ENCODE data around the gene DCAKD. TPM values are rescaled to one million over a fixed set of nuclear protein-coding genes. Genes with fewer than 3 reads are reported as not detected.

Gene DCAKD
- total and polyA plus RNA-seq, 2 of the 8 experiments (the other 6 are each of a cell fraction or from before 2014, with no cell fraction given), result 35.6 to 52.9 TPM

- H3K79me2 ChIP-seq (ENCODE audit: control insufficient read depth in 1 of 2, insufficient read depth in 2 of 2, low read length in 2 of 2), result no peaks in the 10 kb centered on the region
- no peak for DNase-seq (ENCODE audit: low read depth in 1 of 2, low spot score in 2 of 2)
- H3K36me3 ChIP-seq (ENCODE audit: control insufficient read depth in 2 of 4, insufficient read depth in 4 of 4, low read length in 3 of 4), result peaks cover 0 to under 1% (median 0%) of the 10 kb centered on the region in 4 experiments; a peak in 2 of 8 replicates
- H2BK120ac ChIP-seq (replicated peaks; ENCODE audit: low read depth, low read length), result no peak overlapping the region
- H3K27ac ChIP-seq (ENCODE audit: low read depth, low read length), result no peak overlapping the region
- H4K8ac ChIP-seq (ENCODE audit: extremely low read depth, insufficient read depth, low read length), result peak overlapping the region; percentile 76
- no peak overlapping the region for H3K4ac ChIP-seq (replicated peaks; ENCODE audit: insufficient read length, low read depth, low read length)
- H2BK15ac ChIP-seq (ENCODE audit: low read length), result no peak overlapping the region
- peaks cover 0 to 4% of the 10 kb centered on the region in 2 experiments for H4K20me1 ChIP-seq (replicated peaks in 1 of 2; ENCODE audit: control insufficient read depth in 1 of 2, insufficient read depth in 2 of 2, low read length in 2 of 2)
- no peak overlapping the region for H2AFZ ChIP-seq (ENCODE audit: low read length)
- 5% methylated on average over 61 of the region's 82 CpGs; no CpG with 5 or more reads in 1 of the 2 experiments for WGBS, 2 experiments (ENCODE audit: extremely low coverage in 1 of 2, insufficient coverage in 1 of 2, insufficient read length in 1 of 2, insufficient replicate concordance in 2 of 2, low coverage in 1 of 2, low lambda C conversion rate in 2 of 2, missing lambda C conversion rate in 1 of 2)
- peak overlapping the region; percentile 43; the same call in 1 of the 2 replicates for H3K18ac ChIP-seq (ENCODE audit: extremely low read depth, low read length)
- H3K23ac ChIP-seq (ENCODE audit: insufficient read length), result no peak overlapping the region
- no peak overlapping the region for H4K5ac ChIP-seq (ENCODE audit: insufficient read length, low read depth, low read length)
- peaks cover 9 to 23% (median 14%) of the 10 kb centered on the region in 4 experiments for H3K4me1 ChIP-seq (replicated peaks in 1 of 4; ENCODE audit: control insufficient read depth in 3 of 4, insufficient read depth in 4 of 4, low read length in 3 of 4)
- peak overlapping the region; percentile 64 for H3K56ac ChIP-seq (replicated peaks; ENCODE audit: insufficient read length, low read depth, low read length)
- peaks cover 20 to 43% (median 40%) of the 10 kb centered on the region in 4 experiments for H3K27me3 ChIP-seq (replicated peaks in 1 of 4; ENCODE audit: control insufficient read depth in 3 of 4, extremely low read depth in 1 of 4, insufficient read depth in 3 of 4, low read length in 3 of 4)
- H3K4me3 ChIP-seq (ENCODE audit: extremely low read depth in 1 of 4, insufficient read depth in 2 of 4, low read depth in 3 of 4, low read length in 4 of 4), result peak overlapping the region; percentile 19 to 66 (median 34)
- H3K4me2 ChIP-seq (ENCODE audit: insufficient read depth in 1 of 2, low read depth in 2 of 2, low read length in 2 of 2), result peak overlapping the region; percentile 56 to 84
- peaks cover 3% of the 10 kb centered on the region; the same call in 1 of the 2 replicates for H3K23me2 ChIP-seq (ENCODE audit: low read depth, low read length)
- H2BK12ac ChIP-seq (ENCODE audit: low read depth, low read length), result 0 out of 2 replicates have a peak overlapping the region, but pooled peaks have one; percentile 71
- no peak overlapping the region for H2BK20ac ChIP-seq (ENCODE audit: low read length)
- H3K9me3 ChIP-seq (ENCODE audit: insufficient read depth in 2 of 2, low read depth in 1 of 2, low read length in 1 of 2), result no peaks in the 10 kb centered on the region
- ChIA-PET POLR2A (ENCODE audit: partially characterized antibody) (interaction anchor here (0.9 to 3.8 kb wide), 9 partner anchors 10 to 244 kb away, joined by 3 to 15 read pairs (median 9); partner anchors contain the start of genes C1QL1 and DCAKD), CTCF (ENCODE audit: partially characterized antibody) (interaction anchor here (0.6 to 16.2 kb wide), 22 partner anchors 9 to 240 kb away, joined by 3 to 243 read pairs (median 5); partner anchors contain the start of genes ACBD4, C1QL1, DCAKD and GFAP)
- no peak overlapping the region for H3K14ac ChIP-seq (ENCODE audit: insufficient read length)
- no peak overlapping the region for H4K91ac ChIP-seq (replicated peaks; ENCODE audit: insufficient read length, low read length)
- FAIRE-seq, result no peak
- no peak overlapping the region for H2AK5ac ChIP-seq (ENCODE audit: low read depth, low read length)
- H3K79me1 ChIP-seq (ENCODE audit: low read depth, low read length), result no peaks in the 10 kb centered on the region
- H3K9ac ChIP-seq (replicated peaks in 1 of 4; ENCODE audit: extremely low read depth in 1 of 4, low read depth in 3 of 4, low read length in 3 of 4), result peak overlapping the region in 1 of 4 experiments; percentile 59; a peak in 2 of 7 replicates
- no peak overlapping the region for H2BK5ac ChIP-seq (ENCODE audit: low read depth, low read length)
- peak; percentile 51 for TF ChIP-seq ASH2L (IDR thresholded peaks at IDR 0.05; ENCODE audit: low read length)
- TF ChIP-seq MAX (IDR thresholded peaks at IDR 0.05), result peak; percentile 30; the same call in 1 of the 2 replicates
- TF ChIP-seq EZH2 (IDR thresholded peaks at IDR 0.05; ENCODE audit: low read depth, low read length, severe bottlenecking), result peak; percentile 58
- TF ChIP-seq E2F6 (IDR thresholded peaks at IDR 0.05), result 0 out of 2 replicates have a peak, but pooled peaks have one; percentile 11
- peak; percentile 39 for TF ChIP-seq KDM4A (IDR thresholded peaks at IDR 0.05; ENCODE audit: low read depth, low read length, severe bottlenecking)
- no peak for TF ChIP-seq POLR2AphosphoS5 (IDR thresholded peaks at IDR 0.05; ENCODE audit: low read depth, low read length)
- TF ChIP-seq GABPA (IDR thresholded peaks at IDR 0.05; ENCODE audit: borderline replicate concordance, insufficient read depth, low read length), result 0 out of 2 replicates have a peak, but pooled peaks have one; percentile 3
- TF ChIP-seq SUZ12 (IDR thresholded peaks at IDR 0.05; ENCODE audit: low read length), result peak; percentile 54
Observed at GRCh38 chr17:45018848-45019711, 32.4 kb downstream of the DCAKD start.
